ENCODE data around the gene KNL1.
"Not testable (repeated sequence)": the region's sequence is repeated elsewhere in the genome, so short reads cannot be mapped to it uniquely, and the experiment has no call there.

Gene KNL1
- total RNA-seq: 14.2 to 91.2 (median 41.3) reads per million in 18 experiments

GRCh38 chr15:40593588-40594428 is at the start of gene KNL1:
Gene KNL1, plus strand, starts transcription at chr15:40594249. Its CDS starts 8,683 bp downstream, at chr15:40602932.
- DNase-seq: peak; percentile 93 to 98

- DNase-seq: no peak
Observed at GRCh38 chr15:40545457-40545856, 48.6 kb upstream of the KNL1 start.

- DNase-seq: no peak
Observed at GRCh38 chr15:40548610-40549009, 45.4 kb upstream of the KNL1 start.

- DNase-seq: no peak
Observed at GRCh38 chr15:40549894-40550293, 44.2 kb upstream of the KNL1 start.

GRCh38 chr15:40550341-40551037 is 43.6 kb upstream of the KNL1 start:
- peak; percentile 79 to 81 for DNase-seq

GRCh38 chr15:40554161-40554525 is 39.9 kb upstream of the KNL1 start:
- DNase-seq: no peak

- DNase-seq: no peak
Observed at GRCh38 chr15:40555876-40556275, 38.2 kb upstream of the KNL1 start.

- no peak for DNase-seq
Observed at GRCh38 chr15:40558952-40559742, 34.9 kb upstream of the KNL1 start.

GRCh38 chr15:40562691-40563090 is 31.4 kb upstream of the KNL1 start:
- no peak for DNase-seq

GRCh38 chr15:40563426-40563825 is 30.6 kb upstream of the KNL1 start:
- DNase-seq: no peak

GRCh38 chr15:40564591-40565332 is 29.3 kb upstream of the KNL1 start, which contains the start of gene CCDC32:
Gene CCDC32, minus strand, starts transcription at chr15:40565042. Its CDS starts 2,027 bp downstream, at chr15:40563015.
- DNase-seq: peak; percentile 98

GRCh38 chr15:40565333-40566238 is 28.5 kb upstream of the KNL1 start:
- DNase-seq: no peak

GRCh38 chr15:40567111-40567510 is 26.9 kb upstream of the KNL1 start:
- peak in 1 of 2 donors; percentile 20 for DNase-seq

- DNase-seq: peak; percentile 89 to 90
Observed at GRCh38 chr15:40569129-40569953, 24.7 kb upstream of the KNL1 start, which contains the start of gene RPUSD2. Gene RPUSD2, plus strand, starts transcription at chr15:40569299. Its CDS starts 39 bp downstream, at chr15:40569338.

- DNase-seq: no peak
Observed at GRCh38 chr15:40575113-40575512, 18.9 kb upstream of the KNL1 start.

GRCh38 chr15:40576914-40577313 is 17.1 kb upstream of the KNL1 start:
- not testable (repeated sequence) for DNase-seq

GRCh38 chr15:40578892-40579291 is 15.2 kb upstream of the KNL1 start:
- DNase-seq: no peak

GRCh38 chr15:40581796-40582195 is 12.3 kb upstream of the KNL1 start:
- DNase-seq: not testable (repeated sequence)

- DNase-seq: peak; percentile 48 to 55
Observed at GRCh38 chr15:40582726-40583246, 11.3 kb upstream of the KNL1 start.

GRCh38 chr15:40584191-40584590 is 9.9 kb upstream of the KNL1 start:
- no peak for DNase-seq

Measured in inflammatory macrophage (primary cell).